HG02763 (cell line): ENCODE results near the gene EPHA5.

ENCODE experiments used
- ATAC-seq: cut with Tn5 transposase; IDR thresholded peaks from one replicate; pipeline ENCODE4 v1.9.1; 2021; ENCODE audit warnings: mild to moderate bottlenecking, moderate library complexity; ENCODE audit not compliant: unreplicated experiment

EPHA5 gene

DNA sequence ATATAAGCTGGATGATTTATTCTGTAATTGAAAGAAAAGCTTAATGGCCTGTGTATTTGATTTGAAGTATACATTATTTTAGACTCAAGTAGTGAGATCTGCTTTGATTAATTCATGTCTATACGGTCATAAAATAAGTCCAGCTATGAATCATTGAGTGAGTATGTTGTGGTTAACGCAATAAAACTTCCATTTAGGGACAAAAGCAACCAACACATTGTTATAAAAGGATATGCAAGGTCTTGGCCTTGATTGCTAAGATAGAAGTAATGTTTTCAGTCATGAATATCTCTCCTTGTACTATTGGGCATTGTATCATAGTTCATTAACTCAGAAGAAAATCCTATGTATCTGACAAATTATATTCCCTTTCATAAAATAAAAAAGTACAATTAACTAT lies 162.1 kb downstream of the EPHA5 start:
- ATAC-seq: no peak

DNA sequence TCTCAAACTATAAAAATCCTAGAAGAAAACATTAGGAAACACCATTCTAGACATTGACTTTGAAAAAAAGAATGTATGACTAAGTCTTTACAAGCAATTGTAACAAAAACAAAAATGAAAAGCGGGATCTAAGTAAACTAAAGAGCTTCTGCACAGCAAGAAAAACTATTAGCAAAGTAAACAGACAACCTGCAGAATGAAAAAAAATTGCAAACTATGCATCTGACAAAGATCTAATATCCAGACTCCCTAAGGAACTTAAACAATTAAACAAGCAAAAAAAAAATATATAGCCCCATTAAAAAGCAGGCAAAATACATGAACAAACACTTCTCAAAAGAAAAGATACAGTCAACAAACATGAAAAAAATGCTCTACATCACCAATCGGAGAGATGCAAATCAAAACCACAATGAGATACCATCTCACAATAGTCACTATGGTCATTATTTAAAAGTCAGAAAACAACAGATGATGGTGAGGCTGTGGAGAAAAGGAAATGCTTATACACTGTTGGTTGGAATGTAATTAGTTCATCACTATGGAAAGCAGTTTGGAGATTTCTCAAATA lies 168.1 kb downstream of the EPHA5 start:
- no peak for ATAC-seq

DNA sequence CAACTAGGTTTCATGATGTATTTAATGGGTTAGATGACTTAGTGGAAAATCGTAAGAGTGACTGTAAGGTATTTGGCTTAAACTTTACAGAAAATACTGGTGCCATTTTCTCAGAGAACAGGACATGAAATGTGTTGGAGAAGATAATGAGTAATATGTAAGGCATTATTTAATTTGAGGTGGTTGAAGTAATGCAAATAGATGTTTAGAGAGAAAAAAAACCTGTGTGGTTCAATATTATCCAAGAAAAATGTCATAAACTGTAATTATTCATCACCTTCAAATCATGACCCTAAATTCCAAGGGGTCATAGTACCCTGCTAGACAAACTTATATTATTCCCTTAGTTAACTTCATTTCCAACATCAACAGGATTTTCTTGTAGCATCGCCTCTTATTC lies 171.7 kb downstream of the EPHA5 start:
- no peak for ATAC-seq

DNA sequence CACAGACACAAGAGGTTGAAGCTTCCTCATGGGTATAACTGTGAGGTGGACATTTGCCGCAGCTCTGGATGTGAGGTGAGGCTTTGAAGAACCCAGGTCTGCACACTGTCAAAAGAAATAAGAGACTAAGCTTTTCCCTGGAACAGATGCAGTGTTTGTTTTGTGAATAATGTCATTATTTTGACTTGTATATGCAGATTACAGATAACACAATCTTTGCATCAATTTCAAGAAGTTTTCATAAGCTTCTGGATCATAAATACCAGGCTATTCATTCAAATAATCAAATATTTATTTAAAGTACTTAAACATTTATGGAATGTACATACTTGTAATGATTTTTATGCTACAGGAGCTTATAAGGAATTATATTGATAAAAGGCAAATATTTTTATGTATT lies 174.8 kb downstream of the EPHA5 start:
- ATAC-seq: no peak

DNA sequence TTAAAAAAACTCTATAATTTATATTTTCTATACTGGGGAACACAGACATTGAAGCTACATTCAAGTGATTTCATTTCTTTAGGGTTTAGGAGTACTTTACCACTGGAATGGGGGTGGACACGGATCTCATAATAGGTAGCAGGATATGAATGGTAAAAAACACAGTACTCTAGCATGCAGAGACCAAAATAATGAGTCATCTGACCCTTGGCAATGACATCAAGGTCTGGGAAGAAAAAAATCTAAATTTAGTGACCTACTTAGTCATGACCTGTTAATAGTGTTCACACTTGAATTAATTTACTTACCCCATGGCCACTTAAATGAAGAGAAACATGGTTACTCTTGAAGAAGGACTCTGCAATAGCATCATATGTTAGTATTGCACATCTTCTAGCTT lies 187.9 kb downstream of the EPHA5 start:
- ATAC-seq: no peak

DNA sequence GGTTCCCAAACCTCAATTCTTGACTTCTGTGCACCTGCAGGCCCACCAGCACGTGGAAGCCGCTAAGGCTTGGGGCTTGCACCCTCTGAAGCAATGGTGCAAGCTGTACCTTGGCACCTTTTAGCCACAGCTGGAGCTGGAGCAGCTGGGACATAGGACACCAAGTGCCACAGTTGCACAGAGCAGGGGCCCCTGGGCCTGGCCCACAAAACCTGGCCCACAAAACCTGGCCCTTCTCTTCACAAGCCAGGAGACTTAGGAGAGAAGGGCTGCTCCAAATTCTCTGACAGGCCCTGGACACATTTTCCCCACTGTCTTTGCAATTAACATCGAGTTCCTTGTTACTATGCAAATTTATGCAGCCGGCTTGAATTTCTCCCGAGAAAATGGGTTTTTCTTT lies 197.8 kb downstream of the EPHA5 start:
- ATAC-seq: no peak

DNA sequence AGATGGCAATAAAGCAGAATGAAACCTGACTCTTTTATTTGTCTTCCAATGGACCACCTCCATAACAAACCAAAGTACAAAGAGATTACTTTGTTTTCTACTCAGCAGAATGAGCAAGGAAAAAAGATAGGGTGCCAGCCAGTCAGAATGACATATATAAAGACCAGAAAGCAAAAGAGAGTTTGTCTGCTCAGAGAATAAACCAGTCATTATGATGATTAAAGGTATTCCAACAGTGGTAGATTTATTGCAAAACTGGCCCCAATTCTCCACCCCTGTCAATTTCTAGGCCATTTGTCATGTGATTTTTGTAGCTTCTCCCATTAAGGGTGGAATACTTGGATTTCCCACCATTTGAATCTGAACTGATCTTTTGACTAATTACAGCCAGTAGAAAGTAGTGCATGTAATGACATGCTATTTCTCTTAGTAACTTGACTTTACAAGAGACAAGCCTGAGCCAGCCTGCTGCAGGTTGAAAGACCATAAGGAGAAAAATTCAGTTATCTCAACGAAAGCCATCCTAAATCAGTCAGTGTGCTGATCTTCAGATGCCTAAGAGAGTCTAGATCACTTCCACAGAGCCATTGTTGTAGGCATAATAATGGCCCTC lies 203.1 kb downstream of the EPHA5 start:
- ATAC-seq: no peak

DNA sequence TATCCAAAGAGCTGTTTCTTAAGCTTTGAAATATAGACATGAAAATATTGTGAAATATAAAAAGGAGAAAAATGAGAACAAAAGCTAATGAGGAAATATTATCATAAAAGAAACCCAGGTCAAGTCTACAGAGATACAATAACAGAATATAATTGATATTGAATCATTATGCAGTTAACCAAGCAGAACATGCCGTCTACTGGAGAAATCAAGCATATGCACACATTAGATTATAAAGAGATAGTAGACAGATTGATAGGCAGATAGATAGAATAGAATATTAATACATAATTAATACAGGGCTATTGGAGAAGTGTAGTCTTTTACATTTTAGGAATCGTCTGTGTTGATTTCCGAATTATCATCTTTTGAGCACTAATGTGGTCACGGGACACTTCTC lies 208.5 kb downstream of the EPHA5 start:
- ATAC-seq: no peak

DNA sequence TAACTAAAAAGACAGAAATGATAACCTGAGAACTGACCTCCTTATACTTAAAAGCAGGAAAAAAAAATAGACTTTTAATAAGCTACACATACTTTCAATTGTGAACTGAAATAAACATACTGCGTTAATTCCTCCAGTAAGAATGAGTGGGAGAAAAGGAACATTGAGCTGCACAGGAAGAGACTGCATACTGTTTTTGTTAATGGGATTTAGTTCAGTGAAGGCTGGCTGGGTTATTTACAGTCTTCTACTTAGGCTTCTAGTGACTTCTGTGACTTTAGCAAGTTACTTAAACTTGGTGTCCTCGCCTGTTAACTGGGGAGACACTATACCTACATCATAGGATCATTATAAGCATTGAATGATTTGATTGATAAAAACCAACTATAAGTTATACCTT lies 213.3 kb downstream of the EPHA5 start:
- ATAC-seq: no peak

DNA sequence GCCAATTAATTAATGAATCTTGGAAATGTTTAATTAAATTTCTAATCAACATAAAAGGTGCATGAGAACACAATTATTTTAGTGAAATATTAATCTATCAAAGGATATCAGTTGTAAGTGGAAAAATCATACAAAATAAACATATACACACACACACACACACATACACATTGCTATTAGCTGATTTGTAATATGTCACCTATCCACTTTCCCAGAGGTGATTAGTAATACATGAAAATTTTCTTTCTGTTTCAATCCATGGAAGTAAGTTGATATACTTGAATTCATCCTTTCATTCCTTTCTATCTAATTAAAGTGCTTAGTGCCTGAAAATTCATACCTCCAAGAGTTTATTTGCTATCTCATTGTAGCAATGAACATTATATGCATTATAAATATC lies 213.7 kb downstream of the EPHA5 start:
- no peak for ATAC-seq

DNA sequence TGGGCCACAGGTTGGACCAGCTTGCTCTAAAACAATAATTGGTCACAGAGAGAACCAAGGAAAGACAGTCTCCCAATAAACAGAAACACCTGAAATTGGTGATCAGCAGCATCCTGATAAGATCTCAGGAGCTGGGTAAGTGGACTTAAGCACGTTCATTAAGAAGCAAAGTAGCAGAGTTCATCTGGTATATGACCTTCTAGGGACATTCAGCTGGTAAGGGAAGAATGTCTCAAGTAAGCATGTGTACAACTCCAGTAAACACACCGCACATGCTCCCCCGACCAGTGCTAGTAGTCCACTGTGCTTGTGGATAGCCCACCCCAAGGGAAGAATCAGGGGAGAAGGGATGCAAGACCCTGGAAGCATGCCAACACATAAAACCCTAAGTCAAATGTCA lies 216.9 kb downstream of the EPHA5 start:
- ATAC-seq: no peak

DNA sequence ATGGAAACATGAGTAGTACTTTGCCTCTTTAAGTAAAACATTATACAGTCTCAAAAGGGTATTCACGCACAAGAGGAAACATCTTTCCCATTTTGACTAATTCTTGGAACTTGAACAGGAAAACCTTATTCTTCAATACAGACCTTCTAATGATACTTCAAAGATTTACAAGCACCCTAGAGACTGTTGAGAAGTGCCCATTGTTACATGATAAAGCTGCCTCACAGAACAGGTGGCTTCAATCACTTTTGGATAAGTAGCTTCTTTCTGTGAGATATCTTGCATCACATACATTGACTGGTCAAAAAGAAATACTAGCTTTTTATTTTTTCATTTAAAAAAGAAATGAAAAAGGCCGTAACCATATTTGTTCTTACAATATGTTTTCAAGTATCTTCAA lies 219.4 kb downstream of the EPHA5 start:
- no peak for ATAC-seq

DNA sequence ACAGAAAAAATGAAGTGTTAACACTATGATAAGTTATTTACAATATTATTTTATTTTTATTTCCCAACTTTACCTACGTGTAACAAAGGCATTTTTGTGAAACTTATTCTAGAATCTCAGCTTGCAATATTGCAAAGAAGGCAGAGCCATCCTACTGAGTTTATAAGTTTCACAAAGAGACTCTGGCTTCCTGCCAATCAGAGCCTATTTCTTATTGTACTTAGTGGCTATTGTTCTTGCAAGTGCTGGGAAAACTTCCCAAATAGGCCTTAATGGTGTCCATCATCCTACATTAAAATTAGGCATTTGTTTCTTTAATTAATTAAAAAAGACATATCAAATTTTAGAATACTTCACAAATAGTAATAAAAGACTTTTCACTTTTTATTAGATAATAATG lies 233.2 kb downstream of the EPHA5 start:
- no peak for ATAC-seq

DNA sequence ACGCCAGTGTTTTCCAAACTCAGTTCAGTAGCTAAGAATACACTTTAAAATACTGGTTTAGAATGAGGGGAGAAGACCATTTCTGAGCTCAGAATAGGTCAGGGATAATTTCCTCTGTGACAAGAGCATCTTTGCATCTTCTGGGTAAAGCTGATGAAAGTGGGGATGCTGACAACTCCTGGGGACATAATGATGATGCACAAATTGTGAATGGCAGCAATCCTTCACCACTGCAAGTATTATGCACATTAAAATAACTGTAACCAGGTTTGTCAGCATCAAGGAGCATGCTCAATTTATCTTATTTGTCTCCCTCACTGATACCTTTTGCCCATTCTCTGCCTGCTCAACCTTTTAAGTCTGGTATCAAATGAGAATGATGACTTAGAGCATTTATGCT lies 248.2 kb downstream of the EPHA5 start:
- ATAC-seq: no peak

DNA sequence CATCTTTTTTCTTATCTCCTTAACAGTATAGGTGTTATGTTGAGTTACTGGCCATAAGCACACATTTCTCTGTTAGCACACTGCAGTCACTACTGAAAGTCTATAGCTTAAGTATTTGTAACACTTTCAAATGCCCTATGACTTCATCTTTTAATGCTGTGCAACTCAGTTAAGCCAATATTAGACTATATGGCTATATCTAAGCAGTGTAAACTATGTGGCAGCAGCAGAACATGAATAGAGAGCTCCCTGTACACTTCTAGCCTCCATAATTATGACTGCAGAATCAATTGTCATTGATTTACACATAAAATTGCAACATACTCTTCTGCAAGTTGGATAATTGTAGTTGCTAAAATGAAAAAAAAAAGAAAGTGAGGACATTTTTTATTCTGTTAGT lies 250.3 kb downstream of the EPHA5 start:
- ATAC-seq: no peak

DNA sequence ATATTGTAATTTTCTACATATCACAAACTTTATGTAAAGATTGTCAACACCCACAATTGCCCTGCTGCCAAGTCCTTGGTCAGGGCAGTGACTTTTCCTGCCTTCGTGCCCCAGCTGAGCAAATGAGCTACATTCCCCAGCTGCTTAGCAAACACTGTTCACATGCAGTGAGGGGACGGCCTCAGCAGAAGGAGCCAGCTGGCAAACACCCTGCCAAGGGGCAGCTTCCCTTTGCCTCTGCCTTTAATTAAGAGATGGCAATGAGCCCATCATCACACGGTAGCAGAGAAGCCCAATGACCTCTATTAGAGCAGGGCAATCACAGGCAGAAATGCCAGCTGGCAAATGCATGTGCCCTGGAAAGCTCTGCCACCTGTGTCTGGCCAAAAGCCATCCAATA lies 253.4 kb downstream of the EPHA5 start:
- no peak for ATAC-seq

DNA sequence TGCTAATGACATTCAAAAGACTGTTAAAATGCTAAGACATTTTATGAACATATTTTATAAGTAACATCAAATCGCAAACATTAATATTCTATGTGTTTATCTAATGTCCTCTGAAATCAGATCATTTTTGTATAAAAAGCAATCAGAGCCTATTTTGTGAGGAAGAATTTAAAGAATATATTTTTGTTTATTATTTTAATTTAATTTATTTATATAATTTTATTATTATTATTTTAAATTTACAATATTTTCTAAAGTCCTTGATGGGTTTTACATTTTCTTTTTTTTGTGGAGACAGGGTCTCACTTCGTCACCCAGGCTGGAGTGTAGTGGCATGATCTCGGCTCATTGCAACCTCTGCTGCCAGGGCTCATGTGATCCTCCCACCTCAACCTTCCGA lies 262.8 kb downstream of the EPHA5 start:
- no peak for ATAC-seq

DNA sequence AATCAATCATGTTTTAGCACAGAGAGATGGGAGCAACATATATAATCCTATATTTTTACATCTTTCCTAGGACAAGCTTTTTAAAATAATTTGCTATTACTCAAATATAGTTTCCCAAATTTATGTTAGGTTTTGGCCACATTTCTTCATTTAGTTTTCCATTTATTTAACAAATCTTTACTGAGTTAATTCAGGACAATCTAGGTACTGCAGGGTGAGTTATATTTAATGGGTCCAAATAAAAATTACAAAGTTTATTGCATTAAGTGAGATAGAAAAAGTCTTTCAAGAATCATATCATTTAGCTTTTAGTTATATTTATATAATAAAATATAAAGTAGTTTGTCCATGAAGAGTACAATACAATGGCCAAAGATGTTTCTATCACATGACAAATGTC lies 269.2 kb downstream of the EPHA5 start:
- no peak for ATAC-seq

DNA sequence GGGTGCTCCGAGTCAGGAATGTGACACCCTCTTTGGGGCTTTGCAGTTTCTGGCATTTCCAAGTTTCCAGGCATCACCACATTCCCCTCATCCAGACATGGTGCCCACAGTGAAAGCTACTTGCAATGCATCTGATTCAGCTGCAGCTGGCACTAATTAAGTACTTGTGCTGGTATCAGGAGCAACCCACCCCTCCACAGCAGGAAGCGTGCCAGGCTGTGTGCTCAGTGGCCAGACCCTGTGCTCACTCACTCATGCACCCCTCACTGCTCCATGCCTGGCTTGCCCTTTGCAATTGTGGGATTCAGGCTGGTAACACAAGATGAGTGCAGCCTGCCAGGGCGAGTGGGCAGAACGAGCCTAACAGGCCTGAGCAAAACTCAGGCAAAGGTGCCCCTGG lies 271.2 kb downstream of the EPHA5 start:
- no peak for ATAC-seq

DNA sequence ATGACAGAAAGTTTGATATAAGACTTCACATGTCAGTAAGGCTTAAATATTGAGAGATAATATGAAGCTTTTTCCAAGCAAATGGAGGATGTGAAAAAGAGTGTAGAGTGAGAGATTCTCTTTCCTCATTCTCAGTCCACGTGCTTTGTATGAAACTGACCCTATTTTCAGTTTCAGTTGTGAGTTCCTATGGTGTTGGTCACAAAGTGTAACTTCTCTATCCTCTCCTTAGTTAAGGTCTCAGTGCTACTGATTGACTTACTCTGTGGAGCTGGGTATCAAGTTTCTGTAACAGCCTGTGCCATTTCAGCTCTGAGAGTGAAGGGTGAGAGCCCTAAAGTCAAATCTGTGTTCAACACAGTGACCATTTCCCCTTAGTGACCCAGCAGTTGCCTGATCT lies 277.2 kb downstream of the EPHA5 start:
- ATAC-seq: no peak

DNA sequence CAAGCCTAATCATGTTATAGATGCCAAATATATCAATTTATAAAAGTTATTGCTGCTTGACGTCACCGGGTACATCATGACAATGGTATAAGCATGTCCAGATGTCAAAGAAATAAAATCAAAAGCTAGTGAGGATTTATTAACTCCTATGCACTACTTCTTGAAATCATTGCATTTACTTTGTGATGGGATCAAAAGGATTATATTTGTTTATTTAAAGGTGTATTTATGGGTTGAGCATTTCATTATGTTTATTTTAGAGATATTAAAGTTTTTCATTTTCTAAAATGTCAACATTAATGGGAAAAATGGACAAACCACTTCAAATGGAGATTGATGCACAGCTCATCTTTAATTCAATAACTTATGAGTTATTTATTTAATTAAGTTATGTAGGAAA lies 277.8 kb downstream of the EPHA5 start:
- ATAC-seq: no peak

DNA sequence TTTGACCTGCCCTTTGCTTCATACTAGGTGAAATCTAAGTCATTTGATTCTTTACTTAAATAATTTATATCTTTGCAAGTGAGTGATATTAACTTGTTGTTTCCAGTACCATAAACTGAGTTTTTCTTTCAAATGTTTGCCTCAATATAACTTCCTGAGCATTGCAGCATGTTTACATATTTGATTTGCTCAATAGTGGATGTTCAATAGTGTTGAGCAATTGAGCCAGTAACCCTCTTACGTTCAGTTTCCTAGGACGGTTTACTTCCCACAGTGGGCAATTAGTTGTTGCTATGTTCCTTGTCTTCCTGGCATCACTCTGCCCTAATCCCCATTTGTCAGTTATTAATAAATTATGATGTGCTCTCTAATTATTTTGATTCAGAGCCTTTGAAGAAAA lies 278.5 kb downstream of the EPHA5 start:
- ATAC-seq: no peak

DNA sequence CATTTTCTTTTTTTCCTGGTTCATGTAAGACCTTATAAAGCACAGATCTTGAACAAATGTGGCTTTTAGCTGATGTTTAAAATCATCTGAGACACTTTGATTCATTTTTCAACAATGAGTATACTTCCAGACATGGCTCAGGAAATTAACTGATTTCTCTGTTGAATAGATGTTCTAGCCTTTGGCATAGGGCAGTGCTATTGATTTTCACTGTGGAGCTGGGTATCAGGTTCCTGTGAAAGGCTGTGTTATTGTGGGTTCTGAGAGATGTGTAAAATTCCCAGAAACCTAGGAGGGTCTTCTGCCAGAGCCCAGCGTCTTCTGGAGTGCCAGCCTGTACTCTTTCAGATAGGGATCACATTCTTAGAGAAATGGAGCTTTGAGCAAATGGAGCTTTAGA lies 278.9 kb downstream of the EPHA5 start:
- ATAC-seq: no peak
